Sigmoid colon (tissue), 7 donors: ENCODE results near the gene PWWP3B. TPM values are rescaled to one million over a fixed set of nuclear protein-coding genes. Genes with fewer than 3 reads are reported as not detected.

ENCODE experiments used
- DNase-seq: peaks from one replicate; pipeline ENCODE4 v3.0.0-alpha.2; 2019
- H3K27ac ChIP-seq, 4 donors: fragments of 200-600 bp; sonication (generic); one replicate each; pipeline ENCODE4 v1.5.1; 2016 to 2019; ENCODE audit warnings: mild to moderate bottlenecking in 1 of 4
- H3K27me3 ChIP-seq, 3 donors: fragments of 200-600 bp; sonication (generic); one replicate each; pipeline ENCODE4 v1.5.1; 2019; ENCODE audit warnings: mild to moderate bottlenecking in 1 of 3
- H3K36me3 ChIP-seq, 4 donors: fragments of 200-600 bp; sonication (generic); one replicate each; pipeline ENCODE4 v1.5.1; 2016 to 2019
- H3K4me1 ChIP-seq, 4 donors: fragments of 200-600 bp; sonication (generic); one replicate each; pipeline ENCODE4 v1.5.1; 2017 to 2019
- H3K4me3 ChIP-seq, 4 donors: fragments of 200-600 bp; sonication (generic); one replicate each; pipeline ENCODE4 v1.5.1; 2017 to 2019; ENCODE audit warnings: mild to moderate bottlenecking in 2 of 4, moderate library complexity in 1 of 4
- H3K9me3 ChIP-seq, 4 donors: fragments of 200-600 bp in 3 of 4; sonication (generic) in 3 of 4; one replicate each; pipeline versions ENCODE4 v1.5.1 to v1.6.1; 2013 to 2019
- EP300 ChIP-seq, 4 donors: sonication (generic); formaldehyde crosslinking; IDR thresholded peaks; one replicate each; pipeline ENCODE4 v1.6.1; 2017; ENCODE audit warnings: antibody characterized with exemption in 4 of 4
- POLR2A ChIP-seq, 2 donors: fragments of 450-650 bp; IDR thresholded peaks; one replicate each; pipeline ENCODE4 v1.6.1; 2016; ENCODE audit warnings: antibody characterized with exemption in 2 of 2, mild to moderate bottlenecking in 2 of 2, moderate library complexity in 2 of 2
- POLR2AphosphoS5 ChIP-seq, 4 donors: sonication (generic); formaldehyde crosslinking; IDR thresholded peaks; one replicate each; pipeline ENCODE4 v1.6.1; 2017; ENCODE audit warnings: antibody characterized with exemption in 4 of 4
- WGBS, 2 donors: extraction: QIAGEN DNeasy Blood & Tissue Kit; methylation state at CpG; one replicate each; pipeline ENCODE4 v1.1.7; 2013; 5-methylcytosine and 5-hydroxymethylcytosine counted together
- intact Hi-C: fragments of 100-400 bp; cut with DNase I; formaldehyde crosslinking; loops from one replicate; pipeline ENCODE4 v1.15.1; 2023
- polyA plus RNA-seq, 3 donors: library from polyadenylated mRNA; stranded (reverse); fragments of 200-250 nt; gene quantifications; one replicate each; pipeline ENCODE4 v1.2.3, GENCODE V29; 2013
- total RNA-seq, 4 donors: library from RNA; depleted of rRNA; stranded (reverse); fragments of >200 nt; gene quantifications; one replicate each; pipeline ENCODE4 v1.1.0, GENCODE V29; 2016
- TF ChIP-seq, protein P1 (sequence below), 4 experiments: fragments of 450-650 bp in 3 of 4; fragments of 200-600 bp in 1 of 4; IDR thresholded peaks; one replicate each; pipeline ENCODE4 v1.5.1; 2016 to 2019; ENCODE audit warnings: antibody characterized with exemption in 4 of 4, mild to moderate bottlenecking in 3 of 4, moderate library complexity in 2 of 4
- donor health status: healthy with polysubstance abuse.
- donor health status: Bipolar disorder and iron deficiency.
- donor health status: healthy.

PWWP3B gene
- total and polyA plus RNA-seq, 7 donors, result under 0.01 to 0.55 (median 0.33) TPM

- Histone ChIP-seq H3K27ac (no peak overlapping the region), H3K27me3 (no peaks in the 10 kb centered on the region), H3K4me1 (no peaks in the 10 kb centered on the region), H3K36me3 (no peaks in the 10 kb centered on the region), H3K4me3 (no peak overlapping the region), H3K9me3 (no peaks in the 10 kb centered on the region)
- no peak for DNase-seq
- intact Hi-C loops, result no loop called here
- TF ChIP-seq, protein P1, sequence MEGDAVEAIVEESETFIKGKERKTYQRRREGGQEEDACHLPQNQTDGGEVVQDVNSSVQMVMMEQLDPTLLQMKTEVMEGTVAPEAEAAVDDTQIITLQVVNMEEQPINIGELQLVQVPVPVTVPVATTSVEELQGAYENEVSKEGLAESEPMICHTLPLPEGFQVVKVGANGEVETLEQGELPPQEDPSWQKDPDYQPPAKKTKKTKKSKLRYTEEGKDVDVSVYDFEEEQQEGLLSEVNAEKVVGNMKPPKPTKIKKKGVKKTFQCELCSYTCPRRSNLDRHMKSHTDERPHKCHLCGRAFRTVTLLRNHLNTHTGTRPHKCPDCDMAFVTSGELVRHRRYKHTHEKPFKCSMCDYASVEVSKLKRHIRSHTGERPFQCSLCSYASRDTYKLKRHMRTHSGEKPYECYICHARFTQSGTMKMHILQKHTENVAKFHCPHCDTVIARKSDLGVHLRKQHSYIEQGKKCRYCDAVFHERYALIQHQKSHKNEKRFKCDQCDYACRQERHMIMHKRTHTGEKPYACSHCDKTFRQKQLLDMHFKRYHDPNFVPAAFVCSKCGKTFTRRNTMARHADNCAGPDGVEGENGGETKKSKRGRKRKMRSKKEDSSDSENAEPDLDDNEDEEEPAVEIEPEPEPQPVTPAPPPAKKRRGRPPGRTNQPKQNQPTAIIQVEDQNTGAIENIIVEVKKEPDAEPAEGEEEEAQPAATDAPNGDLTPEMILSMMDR (IDR thresholded peaks at IDR 0.05), result no peak
- TF ChIP-seq POLR2A (IDR thresholded peaks at IDR 0.05) (no peak), POLR2AphosphoS5 (IDR thresholded peaks at IDR 0.05) (no peak), EP300 (IDR thresholded peaks at IDR 0.05) (no peak)
These were observed 8.2 kb upstream of the PWWP3B start for GRCh38 chrX:106159861-106160282.

DNA sequence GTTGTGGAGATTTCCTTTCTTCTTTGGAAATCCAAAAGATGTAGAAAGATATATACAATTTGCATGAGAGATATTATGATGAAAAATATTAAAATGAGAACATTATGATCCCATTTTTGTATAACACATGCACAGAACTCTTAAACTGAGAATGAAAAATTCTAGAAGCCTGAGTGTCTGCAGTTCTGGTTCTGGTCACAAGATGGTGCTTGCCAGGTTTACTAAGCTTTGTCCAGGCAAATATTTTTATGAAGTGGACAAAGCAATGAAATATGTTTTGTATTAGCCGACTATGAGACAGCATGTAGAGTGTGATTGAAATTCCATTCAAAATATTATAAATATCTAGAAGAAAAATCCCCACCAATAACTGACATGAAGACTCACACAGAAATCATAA lies 2.2 kb downstream of the PWWP3B start:
- Histone ChIP-seq H3K27me3 (no peaks in the 10 kb centered on the region), H3K4me1 (no peaks in the 10 kb centered on the region), H3K9me3 (no peaks in the 10 kb centered on the region), H3K27ac (no peak overlapping the region), H3K36me3 (no peaks in the 10 kb centered on the region), H3K4me3 (no peak overlapping the region)
- no peak for DNase-seq
- intact Hi-C loops, result no loop called here
- 11 to 26% methylated on average over 1 of the region's 1 CpG for WGBS, 2 donors
- TF ChIP-seq POLR2AphosphoS5 (IDR thresholded peaks at IDR 0.05), result no peak
- TF ChIP-seq POLR2A (IDR thresholded peaks at IDR 0.05), result no peak
- TF ChIP-seq, protein P1 (IDR thresholded peaks at IDR 0.05), result no peak

DNA sequence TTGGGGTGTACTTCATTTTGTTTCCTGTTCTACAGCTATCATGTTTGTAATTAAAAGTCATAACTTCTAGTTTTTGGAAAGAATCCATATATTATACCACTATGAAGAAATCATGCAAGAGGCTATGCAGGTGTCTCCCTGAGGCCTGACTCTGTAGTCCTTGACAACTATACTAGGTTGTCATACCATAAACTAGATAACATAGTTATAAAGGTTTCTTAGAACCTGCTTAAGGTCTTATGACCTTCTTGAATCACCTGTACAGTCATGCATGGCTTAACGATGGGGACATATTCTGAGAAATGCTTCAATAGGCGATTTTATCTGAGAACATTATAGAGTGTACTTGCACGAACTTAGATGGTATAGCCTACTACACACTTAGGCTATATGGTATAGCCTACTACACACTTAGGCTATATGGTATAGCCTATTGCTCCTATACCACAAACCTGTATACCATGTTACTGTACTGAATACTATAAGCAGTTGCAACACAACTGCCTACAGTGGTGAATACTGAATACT lies 3.3 kb downstream of the PWWP3B start:
- no peak overlapping the region for H3K4me3 ChIP-seq
- no peak for DNase-seq
- H3K4me1 ChIP-seq, result no peaks in the 10 kb centered on the region
- H3K27me3 ChIP-seq, result no peaks in the 10 kb centered on the region
- H3K27ac ChIP-seq, result no peak overlapping the region
- intact Hi-C loops, result no loop called here
- WGBS, 2 donors, result 46 to 71% methylated on average over 3 of the region's 3 CpGs
- no peaks in the 10 kb centered on the region for H3K36me3 ChIP-seq
- no peaks in the 10 kb centered on the region for H3K9me3 ChIP-seq
- TF ChIP-seq, protein P1 (IDR thresholded peaks at IDR 0.05), result no peak
- no peak for TF ChIP-seq EP300 (IDR thresholded peaks at IDR 0.05)
- no peak for TF ChIP-seq POLR2AphosphoS5 (IDR thresholded peaks at IDR 0.05)
- TF ChIP-seq POLR2A (IDR thresholded peaks at IDR 0.05), result no peak

GRCh38 chrX:106177106-106177981 lies 9.2 kb downstream of the PWWP3B start:
- H3K36me3 ChIP-seq, result no peaks in the 10 kb centered on the region
- H3K9me3 ChIP-seq, result no peaks in the 10 kb centered on the region
- no peak for DNase-seq
- 41 to 76% methylated on average over 22 of the region's 22 CpGs for WGBS, 2 donors
- no peak overlapping the region for H3K27ac ChIP-seq
- H3K27me3 ChIP-seq, result no peaks in the 10 kb centered on the region
- H3K4me3 ChIP-seq, result no peak overlapping the region
- peaks cover 0 to 3% (median 0%) of the 10 kb centered on the region in 4 donors for H3K4me1 ChIP-seq
- intact Hi-C loops, result no loop called here
- no peak for TF ChIP-seq POLR2A (IDR thresholded peaks at IDR 0.05)
- TF ChIP-seq, protein P1 (IDR thresholded peaks at IDR 0.05), result no peak
- TF ChIP-seq POLR2AphosphoS5 (IDR thresholded peaks at IDR 0.05), result no peak
- TF ChIP-seq EP300 (IDR thresholded peaks at IDR 0.05), result no peak
